ENCODE data around the gene STOML3. TPM values are rescaled to one million over a fixed set of nuclear protein-coding genes. Genes with fewer than 3 reads are reported as not detected.
"Not testable (repeated sequence)": the region's sequence is repeated elsewhere in the genome, so short reads cannot be mapped to it uniquely, and the experiment has no call there.

Gene STOML3
- polyA plus RNA-seq, 1 of the 3 experiments (the other 2 are of a cell fraction) = not detected

DNA sequence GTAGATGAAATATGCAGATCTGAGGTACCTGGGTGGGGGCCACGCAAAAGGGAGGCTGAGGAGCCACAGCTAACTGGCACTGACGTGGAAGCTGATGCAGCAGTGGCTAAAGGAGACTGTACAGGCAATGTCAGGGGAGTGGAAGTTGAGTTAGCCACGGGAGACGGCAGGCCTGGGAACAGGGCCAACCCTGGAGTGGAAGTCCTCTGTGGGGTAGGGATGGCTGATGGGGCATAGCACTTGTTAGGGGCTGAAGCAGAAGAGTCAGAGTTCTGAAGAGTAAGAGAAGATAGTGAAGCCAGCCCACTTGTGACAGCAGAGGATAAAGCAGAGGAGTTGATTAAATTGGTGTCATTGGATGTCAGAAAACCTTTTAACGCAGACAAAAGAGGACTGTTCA is 22.8 kb upstream of the STOML3 start:
- Histone ChIP-seq H2AFZ (ENCODE audit: low read depth) (no peak overlapping the region), H3K4me1 (ENCODE audit: control insufficient read depth in 1 of 2, insufficient read depth in 2 of 2, low read depth in 1 of 2, low read length in 1 of 2) (no peaks in the 10 kb centered on the region), H3K9ac (no peak overlapping the region), H3K27me3 (ENCODE audit: insufficient read depth) (no peaks in the 10 kb centered on the region), H3K9me2 (no peaks in the 10 kb centered on the region), H3K36me3 (replicated peaks in 1 of 2; ENCODE audit: control insufficient read depth in 1 of 2, insufficient read depth in 2 of 2, low read length in 1 of 2) (peaks cover 58 to 95% of the 10 kb centered on the region in 2 experiments), H3K4me2 (no peak overlapping the region), H4K20me1 (ENCODE audit: insufficient read depth) (no peaks in the 10 kb centered on the region), H3K79me2 (ENCODE audit: insufficient read depth) (no peaks in the 10 kb centered on the region), H3K4me3 (ENCODE audit: low read depth in 2 of 2, low read length in 1 of 2) (no peak overlapping the region), H3K9me3 (no peaks in the 10 kb centered on the region), H3F3A (replicated peaks; ENCODE audit: insufficient read depth) (peaks cover 1% of the 10 kb centered on the region), H3K27ac (ENCODE audit: low read depth in 2 of 2, low read length in 1 of 2) (no peak overlapping the region)
- CTCF ChIA-PET = no interaction called here
- 93% methylated on average over 5 of the region's 5 CpGs for WGBS (ENCODE audit: low lambda C conversion rate)
- DNase-seq = no peak
- TF ChIP-seq, protein P1, sequence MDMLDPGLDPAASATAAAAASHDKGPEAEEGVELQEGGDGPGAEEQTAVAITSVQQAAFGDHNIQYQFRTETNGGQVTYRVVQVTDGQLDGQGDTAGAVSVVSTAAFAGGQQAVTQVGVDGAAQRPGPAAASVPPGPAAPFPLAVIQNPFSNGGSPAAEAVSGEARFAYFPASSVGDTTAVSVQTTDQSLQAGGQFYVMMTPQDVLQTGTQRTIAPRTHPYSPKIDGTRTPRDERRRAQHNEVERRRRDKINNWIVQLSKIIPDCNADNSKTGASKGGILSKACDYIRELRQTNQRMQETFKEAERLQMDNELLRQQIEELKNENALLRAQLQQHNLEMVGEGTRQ (IDR thresholded peaks at IDR 0.05; ENCODE audit: borderline replicate concordance, low read depth, low read length) = no peak
- TF ChIP-seq MXI1 (IDR thresholded peaks at IDR 0.05; ENCODE audit: low read depth, low read length) (no peak), RXRA (IDR thresholded peaks at IDR 0.05; ENCODE audit: borderline replicate concordance, low read depth) (no peak)
- POLR2A ChIA-PET = no interaction called here

DNA sequence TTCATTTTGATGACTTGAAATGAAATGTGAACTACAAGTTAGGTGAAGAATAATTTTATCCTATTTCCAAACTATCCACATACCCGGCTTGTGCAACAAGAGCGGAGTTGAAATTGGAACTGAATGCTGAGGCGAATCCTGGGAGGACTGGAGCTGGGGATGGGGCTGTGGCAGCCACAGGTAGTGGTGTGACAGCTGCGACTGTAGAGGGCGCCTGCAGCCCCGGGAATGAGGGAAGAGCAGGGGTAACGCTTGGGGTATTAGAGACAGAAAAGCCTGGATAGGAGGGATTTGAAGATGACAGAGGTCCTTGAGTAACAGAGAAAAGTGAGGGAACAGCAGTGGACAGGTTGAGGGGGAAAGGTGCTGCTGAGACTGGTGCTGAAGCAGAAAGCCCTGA is 22.0 kb upstream of the STOML3 start:
- Histone ChIP-seq H3K4me2 (no peak overlapping the region), H3K4me1 (ENCODE audit: control insufficient read depth in 1 of 2, insufficient read depth in 2 of 2, low read depth in 1 of 2, low read length in 1 of 2) (no peaks in the 10 kb centered on the region), H3F3A (replicated peaks; ENCODE audit: insufficient read depth) (no peaks in the 10 kb centered on the region), H2AFZ (ENCODE audit: low read depth) (no peak overlapping the region), H3K27ac (ENCODE audit: low read depth in 2 of 2, low read length in 1 of 2) (no peak overlapping the region), H3K9ac (no peak overlapping the region), H3K9me2 (no peaks in the 10 kb centered on the region), H4K20me1 (ENCODE audit: insufficient read depth) (no peaks in the 10 kb centered on the region), H3K27me3 (ENCODE audit: insufficient read depth) (no peaks in the 10 kb centered on the region), H3K79me2 (ENCODE audit: insufficient read depth) (no peaks in the 10 kb centered on the region), H3K9me3 (no peaks in the 10 kb centered on the region), H3K36me3 (replicated peaks in 1 of 2; ENCODE audit: control insufficient read depth in 1 of 2, insufficient read depth in 2 of 2, low read length in 1 of 2) (peaks cover 58 to 92% of the 10 kb centered on the region in 2 experiments), H3K4me3 (ENCODE audit: low read depth in 2 of 2, low read length in 1 of 2) (no peak overlapping the region)
- CTCF ChIA-PET = no interaction called here
- 88% methylated on average over 7 of the region's 7 CpGs for WGBS (ENCODE audit: low lambda C conversion rate)
- TF ChIP-seq, protein P2, sequence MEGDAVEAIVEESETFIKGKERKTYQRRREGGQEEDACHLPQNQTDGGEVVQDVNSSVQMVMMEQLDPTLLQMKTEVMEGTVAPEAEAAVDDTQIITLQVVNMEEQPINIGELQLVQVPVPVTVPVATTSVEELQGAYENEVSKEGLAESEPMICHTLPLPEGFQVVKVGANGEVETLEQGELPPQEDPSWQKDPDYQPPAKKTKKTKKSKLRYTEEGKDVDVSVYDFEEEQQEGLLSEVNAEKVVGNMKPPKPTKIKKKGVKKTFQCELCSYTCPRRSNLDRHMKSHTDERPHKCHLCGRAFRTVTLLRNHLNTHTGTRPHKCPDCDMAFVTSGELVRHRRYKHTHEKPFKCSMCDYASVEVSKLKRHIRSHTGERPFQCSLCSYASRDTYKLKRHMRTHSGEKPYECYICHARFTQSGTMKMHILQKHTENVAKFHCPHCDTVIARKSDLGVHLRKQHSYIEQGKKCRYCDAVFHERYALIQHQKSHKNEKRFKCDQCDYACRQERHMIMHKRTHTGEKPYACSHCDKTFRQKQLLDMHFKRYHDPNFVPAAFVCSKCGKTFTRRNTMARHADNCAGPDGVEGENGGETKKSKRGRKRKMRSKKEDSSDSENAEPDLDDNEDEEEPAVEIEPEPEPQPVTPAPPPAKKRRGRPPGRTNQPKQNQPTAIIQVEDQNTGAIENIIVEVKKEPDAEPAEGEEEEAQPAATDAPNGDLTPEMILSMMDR (IDR thresholded peaks at IDR 0.05) = 0 out of 2 replicates have a peak, but pooled peaks have one; percentile 9
- TF ChIP-seq RAD21 (IDR thresholded peaks at IDR 0.05; ENCODE audit: low read length) = no peak
- DNase-seq = peak; percentile 19
- POLR2A ChIA-PET = no interaction called here

DNA sequence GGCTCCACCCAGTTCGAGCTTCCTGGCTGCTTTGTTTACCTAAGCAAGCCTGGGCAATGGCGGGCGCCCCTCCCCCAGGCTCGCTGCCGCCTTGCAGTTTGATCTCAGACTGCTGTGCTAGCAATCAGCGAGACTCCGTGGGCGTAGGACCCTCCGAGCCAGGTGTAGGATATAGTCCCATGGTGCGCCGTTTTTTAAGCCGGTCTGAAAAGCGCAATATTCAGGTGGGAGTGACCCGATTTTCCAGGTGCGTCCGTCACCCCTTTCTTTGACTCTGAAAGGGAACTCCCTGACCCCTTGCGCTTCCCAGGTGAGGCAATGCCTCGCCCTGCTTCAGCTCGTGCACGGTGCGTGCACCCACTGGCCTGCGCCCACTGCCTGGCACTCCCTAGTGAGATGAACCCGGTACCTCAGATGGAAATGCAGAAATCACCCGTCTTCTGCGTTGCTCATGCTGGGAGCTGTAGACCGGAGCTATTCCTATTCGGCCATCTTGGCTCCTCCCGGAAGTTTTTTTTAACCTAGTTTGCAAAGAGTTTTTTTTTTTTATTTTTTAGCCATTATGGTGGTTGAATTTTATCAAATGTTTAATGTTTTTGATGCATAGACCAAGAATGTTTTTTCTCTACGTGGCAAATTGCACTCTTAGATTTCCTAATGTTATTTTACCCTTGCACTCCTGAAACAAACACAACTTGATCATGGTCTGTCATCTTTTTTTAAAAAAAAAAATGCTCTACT is 15.9 kb upstream of the STOML3 start:
- H3K9me2 ChIP-seq; H3K9ac ChIP-seq; H3K4me3 ChIP-seq (ENCODE audit: low read depth in 2 of 2, low read length in 1 of 2); H3K4me2 ChIP-seq; H3K4me1 ChIP-seq (ENCODE audit: control insufficient read depth in 1 of 2, insufficient read depth in 2 of 2, low read depth in 1 of 2, low read length in 1 of 2); H3F3A ChIP-seq (replicated peaks; ENCODE audit: insufficient read depth); H4K20me1 ChIP-seq (ENCODE audit: insufficient read depth); DNase-seq; H3K27me3 ChIP-seq (ENCODE audit: insufficient read depth); H3K9me3 ChIP-seq; H3K79me2 ChIP-seq (ENCODE audit: insufficient read depth); H2AFZ ChIP-seq (ENCODE audit: low read depth); POLR2A ChIA-PET; H3K27ac ChIP-seq (ENCODE audit: low read depth in 2 of 2, low read length in 1 of 2): not testable (repeated sequence)
- 82% methylated on average over 22 of the region's 29 CpGs for WGBS (ENCODE audit: low lambda C conversion rate)
- peaks cover 23 to 32% of the 10 kb centered on the region in 2 experiments for H3K36me3 ChIP-seq (replicated peaks in 1 of 2; ENCODE audit: control insufficient read depth in 1 of 2, insufficient read depth in 2 of 2, low read length in 1 of 2)
- CTCF ChIA-PET = interaction anchor here (0.7 kb wide), 1 partner anchor 111 kb away, joined by 3 read pairs; no protein-coding TSS in a partner anchor

All from SK-N-SH (cell line).